Activated T-cell treated with anti-CD3 and anti-CD28 coated beads, Interleukin-2, amount 50 U/mL, for 24 hours (primary cell): Measurements from ENCODE around the gene ANKS1B.
"Not testable (repeated sequence)": the region's sequence is repeated elsewhere in the genome, so short reads cannot be mapped to it uniquely, and the experiment has no call there.

ENCODE experiments used
- DNase-seq: peaks from one replicate; pipeline ENCODE4 v3.0.0-alpha.2; 2020
- H3K27ac Mint-ChIP-seq: 2 replicates; pipeline ENCODE4 v1.8.0; 2020; ENCODE audit warnings: mild to moderate bottlenecking, mixed read lengths
- H3K27me3 Mint-ChIP-seq: 2 replicates; pipeline ENCODE4 v1.8.0; 2020; ENCODE audit warnings: mixed read lengths
- H3K36me3 Mint-ChIP-seq: 2 replicates; pipeline ENCODE4 v1.8.0; 2020; ENCODE audit warnings: low read depth, mixed read lengths
- H3K4me1 Mint-ChIP-seq: 2 replicates; pipeline ENCODE4 v1.8.0; 2020; ENCODE audit warnings: low read depth, mixed read lengths
- H3K4me3 Mint-ChIP-seq: 2 replicates; pipeline ENCODE4 v1.8.0; 2020; ENCODE audit warnings: mild to moderate bottlenecking, moderate library complexity, mixed read lengths
- H3K9me3 Mint-ChIP-seq: 2 replicates; pipeline ENCODE4 v1.8.0; 2020; ENCODE audit warnings: mixed read lengths

The ANKS1B gene

GRCh38 chr12:98873776-98874175 is 1111.0 kb downstream of the ANKS1B start:
- Mint-ChIP-seq H3K4me1 (no peaks in the 10 kb centered on the region), H3K4me3 (no peak overlapping the region), H3K27ac (no peak overlapping the region), H3K9me3 (no peaks in the 10 kb centered on the region), H3K36me3 (no peaks in the 10 kb centered on the region), H3K27me3 (peaks cover 6% of the 10 kb centered on the region)
- DNase-seq: no peak

GRCh38 chr12:98870504-98870903 is 1114.2 kb downstream of the ANKS1B start:
- no peak for DNase-seq
- Mint-ChIP-seq H3K27ac (no peak overlapping the region), H3K9me3 (no peaks in the 10 kb centered on the region), H3K36me3 (no peaks in the 10 kb centered on the region), H3K4me3 (no peak overlapping the region), H3K27me3 (no peaks in the 10 kb centered on the region), H3K4me1 (no peaks in the 10 kb centered on the region)

GRCh38 chr12:98869886-98870503 is 1114.7 kb downstream of the ANKS1B start:
- no peak overlapping the region for H3K27ac Mint-ChIP-seq
- no peak overlapping the region for H3K4me3 Mint-ChIP-seq
- no peaks in the 10 kb centered on the region for H3K9me3 Mint-ChIP-seq
- no peak for DNase-seq
- no peaks in the 10 kb centered on the region for H3K36me3 Mint-ChIP-seq
- H3K4me1 Mint-ChIP-seq: no peaks in the 10 kb centered on the region
- no peaks in the 10 kb centered on the region for H3K27me3 Mint-ChIP-seq

- no peak for DNase-seq
- Mint-ChIP-seq H3K9me3 (no peaks in the 10 kb centered on the region), H3K27ac (no peak overlapping the region), H3K36me3 (no peaks in the 10 kb centered on the region), H3K4me3 (no peak overlapping the region), H3K27me3 (no peaks in the 10 kb centered on the region), H3K4me1 (no peaks in the 10 kb centered on the region)
Measured at GRCh38 chr12:98868538-98868937, 1116.2 kb downstream of the ANKS1B start.

GRCh38 chr12:98868076-98868475 is 1116.7 kb downstream of the ANKS1B start:
- Mint-ChIP-seq H3K9me3 (no peaks in the 10 kb centered on the region), H3K27me3 (no peaks in the 10 kb centered on the region), H3K4me3 (no peak overlapping the region), H3K4me1 (no peaks in the 10 kb centered on the region), H3K36me3 (no peaks in the 10 kb centered on the region), H3K27ac (no peak overlapping the region)
- DNase-seq: no peak

GRCh38 chr12:98864363-98864762 is 1120.4 kb downstream of the ANKS1B start:
- Mint-ChIP-seq H3K9me3 (no peaks in the 10 kb centered on the region), H3K27ac (no peak overlapping the region), H3K4me3 (no peak overlapping the region), H3K36me3 (no peaks in the 10 kb centered on the region), H3K4me1 (no peaks in the 10 kb centered on the region), H3K27me3 (peaks cover 3% of the 10 kb centered on the region)
- no peak for DNase-seq

GRCh38 chr12:98863167-98863566 is 1121.6 kb downstream of the ANKS1B start:
- H3K36me3 Mint-ChIP-seq: no peaks in the 10 kb centered on the region
- H3K4me3 Mint-ChIP-seq: no peak overlapping the region
- no peak for DNase-seq
- H3K27ac Mint-ChIP-seq: no peak overlapping the region
- peaks cover 3% of the 10 kb centered on the region for H3K27me3 Mint-ChIP-seq
- no peaks in the 10 kb centered on the region for H3K9me3 Mint-ChIP-seq
- H3K4me1 Mint-ChIP-seq: no peaks in the 10 kb centered on the region

- Mint-ChIP-seq H3K36me3 (no peaks in the 10 kb centered on the region), H3K4me1 (no peaks in the 10 kb centered on the region), H3K27me3 (peaks cover 3% of the 10 kb centered on the region), H3K4me3 (no peak overlapping the region), H3K9me3 (no peaks in the 10 kb centered on the region), H3K27ac (no peak overlapping the region)
- DNase-seq: no peak
Measured at GRCh38 chr12:98861251-98861650, 1123.5 kb downstream of the ANKS1B start.

- DNase-seq: no peak
- Mint-ChIP-seq H3K4me1 (no peaks in the 10 kb centered on the region), H3K27me3 (peaks cover 7% of the 10 kb centered on the region), H3K36me3 (no peaks in the 10 kb centered on the region), H3K4me3 (no peak overlapping the region), H3K9me3 (no peaks in the 10 kb centered on the region), H3K27ac (no peak overlapping the region)
Measured at GRCh38 chr12:98856897-98857540, 1127.7 kb downstream of the ANKS1B start.

- Mint-ChIP-seq H3K4me1 (no peaks in the 10 kb centered on the region), H3K4me3 (no peak overlapping the region), H3K36me3 (no peaks in the 10 kb centered on the region), H3K27me3 (peaks cover 11% of the 10 kb centered on the region), H3K27ac (no peak overlapping the region), H3K9me3 (no peaks in the 10 kb centered on the region)
- no peak for DNase-seq
Measured at GRCh38 chr12:98852181-98852580, 1132.6 kb downstream of the ANKS1B start.

GRCh38 chr12:98847242-98847641 is 1137.5 kb downstream of the ANKS1B start:
- peaks cover 8% of the 10 kb centered on the region for H3K27me3 Mint-ChIP-seq
- H3K4me1 Mint-ChIP-seq: no peaks in the 10 kb centered on the region
- H3K4me3 Mint-ChIP-seq: no peak overlapping the region
- no peak overlapping the region for H3K27ac Mint-ChIP-seq
- no peaks in the 10 kb centered on the region for H3K9me3 Mint-ChIP-seq
- no peak for DNase-seq
- no peaks in the 10 kb centered on the region for H3K36me3 Mint-ChIP-seq

- H3K27ac Mint-ChIP-seq: no peak overlapping the region
- H3K4me1 Mint-ChIP-seq: no peaks in the 10 kb centered on the region
- peaks cover 6% of the 10 kb centered on the region for H3K27me3 Mint-ChIP-seq
- DNase-seq: no peak
- no peaks in the 10 kb centered on the region for H3K36me3 Mint-ChIP-seq
- H3K9me3 Mint-ChIP-seq: no peaks in the 10 kb centered on the region
- no peak overlapping the region for H3K4me3 Mint-ChIP-seq
Measured at GRCh38 chr12:98845957-98846356, 1138.8 kb downstream of the ANKS1B start.

GRCh38 chr12:98840325-98840724 is 1144.4 kb downstream of the ANKS1B start:
- no peak overlapping the region for H3K4me3 Mint-ChIP-seq
- H3K4me1 Mint-ChIP-seq: no peaks in the 10 kb centered on the region
- no peak overlapping the region for H3K27ac Mint-ChIP-seq
- H3K9me3 Mint-ChIP-seq: no peaks in the 10 kb centered on the region
- no peaks in the 10 kb centered on the region for H3K36me3 Mint-ChIP-seq
- peaks cover 20% of the 10 kb centered on the region for H3K27me3 Mint-ChIP-seq
- no peak for DNase-seq

GRCh38 chr12:98838231-98838647 is 1146.5 kb downstream of the ANKS1B start:
- no peaks in the 10 kb centered on the region for H3K36me3 Mint-ChIP-seq
- no peaks in the 10 kb centered on the region for H3K4me1 Mint-ChIP-seq
- DNase-seq: no peak
- H3K27me3 Mint-ChIP-seq: peaks cover 21% of the 10 kb centered on the region
- H3K27ac Mint-ChIP-seq: no peak overlapping the region
- no peak overlapping the region for H3K4me3 Mint-ChIP-seq
- no peaks in the 10 kb centered on the region for H3K9me3 Mint-ChIP-seq

- H3K27me3 Mint-ChIP-seq: peaks cover 27% of the 10 kb centered on the region
Measured at GRCh38 chr12:98837134-98837752, 1147.5 kb downstream of the ANKS1B start.

More at GRCh38 chr12:98837134-98837752, 1147.5 kb downstream of the ANKS1B start:
- not testable (repeated sequence) for H3K27ac Mint-ChIP-seq, DNase-seq, H3K4me3 Mint-ChIP-seq, H3K4me1 Mint-ChIP-seq, H3K9me3 Mint-ChIP-seq, H3K36me3 Mint-ChIP-seq
